Muscle layer of duodenum (tissue), 2 donors: ENCODE results near the gene KSR2.

Experiments used
- H3K27ac ChIP-seq: one replicate; pipeline ENCODE4 v1.7.0; 2013; ENCODE audit warnings: mild to moderate bottlenecking, low read length
- H3K27me3 ChIP-seq: one replicate; pipeline ENCODE4 v1.7.0; 2013; ENCODE audit warnings: low read depth, mild to moderate bottlenecking, control low read depth, low read length
- H3K36me3 ChIP-seq, 2 donors: one replicate each; pipeline ENCODE4 v1.7.0; 2013; ENCODE audit warnings: low read length in 2 of 2, control low read depth in 1 of 2, mild to moderate bottlenecking in 1 of 2; ENCODE audit not compliant: insufficient read depth in 2 of 2, control insufficient read depth in 1 of 2
- H3K4me1 ChIP-seq, 2 donors: one replicate each; pipeline ENCODE4 v1.7.0; 2013; ENCODE audit warnings: low read length in 2 of 2, mild to moderate bottlenecking in 2 of 2, control low read depth in 1 of 2, moderate library complexity in 1 of 2; ENCODE audit not compliant: insufficient read depth in 2 of 2, control insufficient read depth in 1 of 2
- H3K4me3 ChIP-seq, 2 donors: one replicate each; pipeline ENCODE4 v1.7.0; 2013; ENCODE audit warnings: low read length in 2 of 2, low read depth in 1 of 2, mild to moderate bottlenecking in 1 of 2
- H3K9me3 ChIP-seq, 2 donors: one replicate each; pipeline ENCODE4 v1.7.0; 2013; ENCODE audit warnings: low read length in 2 of 2, control low read depth in 1 of 2, mild to moderate bottlenecking in 1 of 2; ENCODE audit not compliant: control insufficient read depth in 1 of 2
- donor health status: healthy.

The KSR2 gene

GRCh38 chr12:117538926-117539325, 429.9 kb downstream of the KSR2 start:
- H3K4me1 ChIP-seq: no peaks in the 10 kb centered on the region
- no peak overlapping the region for H3K4me3 ChIP-seq
- H3K27ac ChIP-seq: no peak overlapping the region
- no peaks in the 10 kb centered on the region for H3K27me3 ChIP-seq
- H3K9me3 ChIP-seq: peaks cover 0 to 7% of the 10 kb centered on the region in 2 donors
- no peaks in the 10 kb centered on the region for H3K36me3 ChIP-seq

DNA sequence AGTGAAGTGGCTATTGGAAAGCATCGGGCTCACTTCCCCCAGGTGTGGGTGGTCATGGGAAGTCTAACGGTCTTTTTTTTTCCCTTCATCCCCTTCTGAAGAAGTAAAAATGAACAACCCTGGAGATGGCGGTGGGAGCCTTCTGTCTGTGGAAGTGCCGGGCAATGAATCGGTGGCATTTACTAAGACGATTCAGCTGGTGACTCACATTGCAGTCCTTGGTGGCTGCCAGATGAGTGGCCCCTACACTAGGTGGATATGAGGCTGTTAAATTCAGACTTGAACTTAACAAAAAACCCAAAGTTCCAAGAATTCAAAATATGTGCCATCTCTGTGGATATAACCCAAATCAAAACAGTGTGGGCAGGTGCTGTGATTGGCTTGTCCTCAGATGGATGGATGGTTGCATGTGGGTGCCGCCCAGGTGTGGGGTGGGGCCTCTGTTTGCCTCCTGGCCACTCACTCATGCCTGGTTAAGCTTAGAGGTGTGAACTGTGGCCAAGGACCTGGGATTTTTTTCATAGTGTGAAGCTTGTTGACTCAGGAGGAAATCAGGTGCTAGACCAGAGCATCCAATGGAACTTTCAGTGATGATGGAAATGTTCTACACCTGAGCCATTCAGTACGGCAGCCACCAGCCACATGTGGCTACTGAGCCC, 430.6 kb downstream of the KSR2 start:
- Histone ChIP-seq H3K4me1 (no peaks in the 10 kb centered on the region), H3K9me3 (peaks cover 0 to 3% of the 10 kb centered on the region in 2 donors), H3K4me3 (no peak overlapping the region), H3K27me3 (no peaks in the 10 kb centered on the region), H3K36me3 (no peaks in the 10 kb centered on the region), H3K27ac (no peak overlapping the region)

GRCh38 chr12:117533687-117534086, 435.1 kb downstream of the KSR2 start:
- Histone ChIP-seq H3K27ac (no peak overlapping the region), H3K36me3 (no peaks in the 10 kb centered on the region), H3K4me1 (no peaks in the 10 kb centered on the region), H3K9me3 (no peaks in the 10 kb centered on the region), H3K27me3 (no peaks in the 10 kb centered on the region), H3K4me3 (no peak overlapping the region)

- no peak overlapping the region for H3K4me3 ChIP-seq
- H3K36me3 ChIP-seq: no peaks in the 10 kb centered on the region
- H3K27me3 ChIP-seq: no peaks in the 10 kb centered on the region
- no peaks in the 10 kb centered on the region for H3K9me3 ChIP-seq
- H3K27ac ChIP-seq: no peak overlapping the region
- no peaks in the 10 kb centered on the region for H3K4me1 ChIP-seq
These were observed 438.0 kb downstream of the KSR2 start for GRCh38 chr12:117530796-117531195.

GRCh38 chr12:117528538-117528937, 440.3 kb downstream of the KSR2 start:
- H3K27ac ChIP-seq: no peak overlapping the region
- no peaks in the 10 kb centered on the region for H3K4me1 ChIP-seq
- H3K4me3 ChIP-seq: no peak overlapping the region

GRCh38 chr12:117527479-117527855, 441.3 kb downstream of the KSR2 start:
- no peak overlapping the region for H3K4me3 ChIP-seq
- H3K36me3 ChIP-seq: no peaks in the 10 kb centered on the region
- no peaks in the 10 kb centered on the region for H3K4me1 ChIP-seq
- H3K27me3 ChIP-seq: no peaks in the 10 kb centered on the region
- no peaks in the 10 kb centered on the region for H3K9me3 ChIP-seq
- no peak overlapping the region for H3K27ac ChIP-seq

More at GRCh38 chr12:117528538-117528937, 440.3 kb downstream of the KSR2 start:
- Histone ChIP-seq H3K36me3 (no peaks in the 10 kb centered on the region), H3K27me3 (no peaks in the 10 kb centered on the region), H3K9me3 (no peaks in the 10 kb centered on the region)

DNA sequence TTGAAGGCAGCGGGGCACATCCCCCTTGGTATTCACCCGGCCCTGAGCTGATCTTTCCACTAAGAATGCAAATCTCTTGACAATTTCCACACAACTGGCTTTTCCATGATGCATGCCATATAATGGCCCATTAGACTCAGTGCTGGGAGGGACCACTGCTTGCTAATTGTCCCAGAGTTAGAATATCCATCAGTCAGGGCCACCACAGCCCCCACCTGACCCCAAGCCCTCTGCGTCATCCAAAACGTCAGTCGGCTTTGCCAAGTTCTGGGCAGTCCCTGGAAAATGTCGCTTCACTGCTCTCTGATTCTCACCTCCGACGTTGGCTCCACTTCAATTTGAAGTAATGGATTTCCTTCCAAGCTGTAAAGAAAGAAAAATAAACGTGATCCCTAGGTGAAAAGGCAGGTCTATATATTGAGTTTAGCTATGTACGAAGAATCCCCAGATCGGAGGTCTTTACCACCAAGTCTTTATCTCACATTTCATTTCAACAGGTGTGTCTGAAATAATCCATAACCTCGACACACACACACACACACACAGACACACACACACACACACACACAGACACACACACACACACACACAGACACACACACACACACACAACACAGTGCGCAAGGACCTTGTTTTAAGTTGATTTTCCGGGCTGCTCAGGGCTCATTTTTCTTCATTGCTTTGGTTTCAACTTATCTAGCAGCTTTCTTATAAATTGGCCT, 441.9 kb downstream of the KSR2 start:
- H3K9me3 ChIP-seq: no peaks in the 10 kb centered on the region
- H3K4me3 ChIP-seq: no peak overlapping the region
- H3K27me3 ChIP-seq: no peaks in the 10 kb centered on the region
- no peaks in the 10 kb centered on the region for H3K4me1 ChIP-seq
- H3K36me3 ChIP-seq: no peaks in the 10 kb centered on the region
- H3K27ac ChIP-seq: no peak overlapping the region

DNA sequence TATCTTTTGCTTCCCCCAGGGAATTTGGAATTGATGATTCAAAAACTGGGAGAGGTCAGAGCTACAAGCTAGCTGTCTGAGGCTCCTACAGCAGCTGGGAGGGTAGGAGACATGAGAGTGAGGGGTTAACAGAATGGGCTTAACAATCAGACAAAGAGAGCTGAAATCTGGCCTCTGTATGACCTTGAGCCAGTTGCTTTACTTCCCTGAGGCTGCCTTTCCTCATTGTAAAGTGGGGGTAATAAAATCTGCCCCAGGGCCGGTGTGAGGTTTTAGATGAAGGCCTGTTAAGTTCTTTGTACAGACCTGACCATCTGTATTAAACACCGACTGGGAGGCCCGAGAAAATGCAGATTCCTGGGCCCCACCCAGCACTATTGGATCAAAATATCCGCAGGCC, 443.0 kb downstream of the KSR2 start:
- no peaks in the 10 kb centered on the region for H3K27me3 ChIP-seq
- no peaks in the 10 kb centered on the region for H3K9me3 ChIP-seq
- H3K27ac ChIP-seq: no peak overlapping the region
- no peak overlapping the region for H3K4me3 ChIP-seq
- H3K36me3 ChIP-seq: no peaks in the 10 kb centered on the region
- H3K4me1 ChIP-seq: no peaks in the 10 kb centered on the region

DNA sequence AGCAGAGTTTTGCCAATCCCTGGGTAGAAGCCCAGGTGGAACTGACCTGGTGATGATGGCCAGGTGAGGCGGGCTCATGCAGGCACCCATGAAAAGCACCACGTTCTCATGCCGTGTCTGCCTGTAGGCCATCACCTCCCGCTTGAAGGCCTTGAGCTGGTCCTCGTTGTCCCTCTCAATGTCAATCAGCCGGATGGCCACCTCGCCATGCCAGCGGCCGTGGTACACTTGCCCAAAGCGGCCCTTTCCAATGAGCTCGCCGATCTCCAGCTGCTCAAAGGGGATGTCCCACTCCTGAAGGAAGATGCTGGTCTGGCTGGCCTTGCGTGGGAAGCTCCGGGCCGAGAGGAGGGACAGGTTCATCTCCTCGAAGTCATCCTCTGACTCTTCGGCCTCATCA, 444.0 kb downstream of the KSR2 start:
- Histone ChIP-seq H3K4me1 (no peaks in the 10 kb centered on the region), H3K36me3 (no peaks in the 10 kb centered on the region), H3K27me3 (no peaks in the 10 kb centered on the region)

DNA sequence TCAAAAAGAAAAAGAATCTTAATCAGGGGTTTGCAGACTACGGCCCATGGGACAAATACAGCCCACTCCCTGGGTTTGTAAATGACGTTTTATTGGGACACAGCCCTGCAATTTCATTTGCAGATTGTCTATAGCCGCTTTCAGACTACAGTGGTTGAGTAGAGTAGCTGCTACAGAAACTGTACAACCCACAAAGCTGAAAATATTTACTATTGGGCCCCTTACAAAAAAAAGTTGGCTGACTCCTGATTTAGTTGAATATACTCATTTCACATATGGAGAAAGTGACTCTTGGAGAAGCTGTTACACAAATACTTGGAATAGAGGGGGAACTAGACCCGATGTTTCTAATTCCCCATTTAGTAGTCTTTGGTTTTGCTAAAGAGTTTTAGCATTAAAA, 444.8 kb downstream of the KSR2 start:
- Histone ChIP-seq H3K36me3 (no peaks in the 10 kb centered on the region), H3K4me1 (no peaks in the 10 kb centered on the region), H3K27ac (no peak overlapping the region), H3K4me3 (no peak overlapping the region), H3K9me3 (no peaks in the 10 kb centered on the region), H3K27me3 (no peaks in the 10 kb centered on the region)

More for the DNA sequence above, 444.0 kb downstream of the KSR2 start:
- H3K4me3 ChIP-seq: no peak overlapping the region
- no peaks in the 10 kb centered on the region for H3K9me3 ChIP-seq
- no peak overlapping the region for H3K27ac ChIP-seq

GRCh38 chr12:117522559-117522958, 446.2 kb downstream of the KSR2 start:
- H3K4me1 ChIP-seq: no peaks in the 10 kb centered on the region
- no peaks in the 10 kb centered on the region for H3K27me3 ChIP-seq
- no peak overlapping the region for H3K4me3 ChIP-seq
- H3K27ac ChIP-seq: no peak overlapping the region
- no peaks in the 10 kb centered on the region for H3K9me3 ChIP-seq
- H3K36me3 ChIP-seq: no peaks in the 10 kb centered on the region

DNA sequence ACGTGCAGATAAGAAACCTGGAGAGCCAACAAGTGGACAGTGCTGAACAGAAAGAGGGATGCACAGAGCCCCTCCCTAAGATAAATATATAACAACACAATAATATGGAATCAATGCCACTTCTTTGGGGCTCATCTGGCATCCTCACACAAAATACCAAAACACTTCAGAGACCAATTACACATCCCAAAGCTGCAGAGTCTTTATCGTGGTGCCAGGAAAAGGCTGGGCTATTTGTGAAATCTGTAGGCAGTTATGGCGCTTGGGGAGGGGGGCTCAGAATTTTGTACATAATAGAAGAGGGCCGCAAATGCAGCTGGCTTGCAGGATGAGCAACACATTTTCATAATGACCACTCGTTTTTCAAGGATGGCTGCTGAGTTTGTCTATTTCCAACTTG, 446.9 kb downstream of the KSR2 start:
- Histone ChIP-seq H3K27ac (no peak overlapping the region), H3K27me3 (no peaks in the 10 kb centered on the region), H3K4me3 (no peak overlapping the region), H3K9me3 (peaks cover 3 to 4% of the 10 kb centered on the region in 2 donors), H3K4me1 (no peaks in the 10 kb centered on the region), H3K36me3 (no peaks in the 10 kb centered on the region)
